ENCODE data around the gene MYOT.

DNA sequence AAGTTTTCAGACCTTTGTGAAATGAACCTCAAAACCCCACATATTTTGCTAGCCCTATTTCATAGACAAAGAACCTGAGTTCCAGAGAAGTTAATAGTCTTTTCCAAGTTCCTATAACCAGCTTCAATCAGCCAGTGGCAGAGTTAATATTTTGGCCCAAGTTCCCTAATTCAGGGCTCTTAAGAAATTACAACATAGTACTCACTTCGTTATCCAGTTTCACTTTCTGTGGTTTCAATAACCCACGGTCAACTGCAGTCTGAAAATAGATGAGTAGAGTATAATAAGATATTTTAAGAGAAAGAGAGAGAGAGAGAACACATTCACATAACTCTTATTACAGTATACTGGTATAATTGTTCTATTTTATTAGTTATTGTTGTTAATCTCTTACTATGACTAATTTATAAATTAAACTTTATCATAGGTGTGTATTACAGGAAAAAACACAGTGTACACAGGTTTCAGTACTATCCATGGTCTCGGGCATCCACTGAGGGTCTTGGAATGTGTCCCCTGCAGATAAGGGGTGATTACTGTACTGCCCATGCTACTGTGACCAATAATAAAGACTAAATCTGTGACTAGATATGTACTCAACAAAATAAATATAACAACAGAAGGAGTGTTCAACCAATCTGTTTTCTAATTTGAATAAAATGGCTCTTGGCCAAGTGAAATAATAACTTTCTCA lies 9.3 kb upstream of the MYOT start:
- TF ChIP-seq, protein P1, sequence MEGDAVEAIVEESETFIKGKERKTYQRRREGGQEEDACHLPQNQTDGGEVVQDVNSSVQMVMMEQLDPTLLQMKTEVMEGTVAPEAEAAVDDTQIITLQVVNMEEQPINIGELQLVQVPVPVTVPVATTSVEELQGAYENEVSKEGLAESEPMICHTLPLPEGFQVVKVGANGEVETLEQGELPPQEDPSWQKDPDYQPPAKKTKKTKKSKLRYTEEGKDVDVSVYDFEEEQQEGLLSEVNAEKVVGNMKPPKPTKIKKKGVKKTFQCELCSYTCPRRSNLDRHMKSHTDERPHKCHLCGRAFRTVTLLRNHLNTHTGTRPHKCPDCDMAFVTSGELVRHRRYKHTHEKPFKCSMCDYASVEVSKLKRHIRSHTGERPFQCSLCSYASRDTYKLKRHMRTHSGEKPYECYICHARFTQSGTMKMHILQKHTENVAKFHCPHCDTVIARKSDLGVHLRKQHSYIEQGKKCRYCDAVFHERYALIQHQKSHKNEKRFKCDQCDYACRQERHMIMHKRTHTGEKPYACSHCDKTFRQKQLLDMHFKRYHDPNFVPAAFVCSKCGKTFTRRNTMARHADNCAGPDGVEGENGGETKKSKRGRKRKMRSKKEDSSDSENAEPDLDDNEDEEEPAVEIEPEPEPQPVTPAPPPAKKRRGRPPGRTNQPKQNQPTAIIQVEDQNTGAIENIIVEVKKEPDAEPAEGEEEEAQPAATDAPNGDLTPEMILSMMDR (IDR thresholded peaks at IDR 0.05): no peak
- no peak for TF ChIP-seq POLR2A (IDR thresholded peaks at IDR 0.05)

All from thyroid gland (tissue), 4 donors.